NCI-H2196 treated with DMSO at 0.1 percent for 48 hours (cell line): ENCODE results near the gene RNF115.
"Not testable (repeated sequence)": the region's sequence is repeated elsewhere in the genome, so short reads cannot be mapped to it uniquely, and the experiment has no call there.

Source experiments
- DNase-seq: peaks from one replicate; lab custom pipeline; 2025; ENCODE audit not compliant: unreplicated experiment; lab: John Stamatoyannopoulos, UW

RNF115 gene

GRCh38 chr1:145782272-145783099, 41.4 kb downstream of the RNF115 start:
- DNase-seq: no peak

GRCh38 chr1:145778146-145778540, 45.8 kb downstream of the RNF115 start:
- DNase-seq: no peak

- no peak for DNase-seq
These were observed 46.3 kb downstream of the RNF115 start for GRCh38 chr1:145777357-145778145.

GRCh38 chr1:145773423-145773822, 50.5 kb downstream of the RNF115 start:
- no peak for DNase-seq

GRCh38 chr1:145771056-145771455, 52.8 kb downstream of the RNF115 start:
- no peak for DNase-seq

- DNase-seq: not testable (repeated sequence)
These were observed 55.9 kb downstream of the RNF115 start for GRCh38 chr1:145768004-145768403.

GRCh38 chr1:145766926-145767325, 57.0 kb downstream of the RNF115 start:
- not testable (repeated sequence) for DNase-seq

GRCh38 chr1:145765585-145766360, 58.1 kb downstream of the RNF115 start:
- DNase-seq: not testable (repeated sequence)

GRCh38 chr1:145765127-145765526, 58.8 kb downstream of the RNF115 start:
- DNase-seq: not testable (repeated sequence)

GRCh38 chr1:145764231-145764940, 59.5 kb downstream of the RNF115 start:
- not testable (repeated sequence) for DNase-seq

- not testable (repeated sequence) for DNase-seq
These were observed 61.9 kb downstream of the RNF115 start for GRCh38 chr1:145762001-145762400.

- DNase-seq: not testable (repeated sequence)
These were observed 62.4 kb downstream of the RNF115 start for GRCh38 chr1:145761498-145761897.

- not testable (repeated sequence) for DNase-seq
These were observed 63.4 kb downstream of the RNF115 start for GRCh38 chr1:145760395-145760949.

GRCh38 chr1:145759721-145760120, 64.2 kb downstream of the RNF115 start:
- no peak for DNase-seq

GRCh38 chr1:145758575-145758974, 65.3 kb downstream of the RNF115 start:
- no peak for DNase-seq

- DNase-seq: no peak
These were observed 65.8 kb downstream of the RNF115 start for GRCh38 chr1:145758116-145758515.

- no peak for DNase-seq
These were observed 66.5 kb downstream of the RNF115 start for GRCh38 chr1:145757420-145757819.

GRCh38 chr1:145751491-145752037, 72.3 kb downstream of the RNF115 start:
- no peak for DNase-seq

GRCh38 chr1:145750426-145750825, 73.5 kb downstream of the RNF115 start:
- no peak for DNase-seq
